ENCODE results near the gene ZSWIM8. TPM values are rescaled to one million over a fixed set of nuclear protein-coding genes. Genes with fewer than 3 reads are reported as not detected.

ZSWIM8 gene
- total RNA-seq, 2 donors from 2014 or later, result 34.5 to 70.9 TPM

GRCh38 chr10:73817826-73818225, 32.4 kb downstream of the ZSWIM8 start:
- intact Hi-C loops (cut with DNase I), result no loop called here
- DNase-seq (no peak), ATAC-seq (no peak)
- H3K4me1 ChIP-seq, result peaks cover 16% of the 10 kb centered on the region
- no peak for TF ChIP-seq CTCF (IDR thresholded peaks at IDR 0.05)
- no peak for TF ChIP-seq POLR2A (IDR thresholded peaks at IDR 0.05)
- H3K4me3 ChIP-seq, result no peak overlapping the region
- no peak overlapping the region for H3K27ac ChIP-seq
- no peaks in the 10 kb centered on the region for H3K27me3 ChIP-seq
- WGBS, 2 donors, result 89 to 93% methylated on average over 4 to 5 of the region's 5 CpGs
- H3K36me3 ChIP-seq (replicated peaks in 1 of 2; ENCODE audit: insufficient read depth in 1 of 2, low read depth in 2 of 2), result no peaks in the 10 kb centered on the region
- no peaks in the 10 kb centered on the region for H3K9me3 ChIP-seq

- H3K27ac ChIP-seq, result no peak overlapping the region
- H3K27me3 ChIP-seq, result no peaks in the 10 kb centered on the region
- no peaks in the 10 kb centered on the region for H3K36me3 ChIP-seq (replicated peaks in 1 of 2; ENCODE audit: insufficient read depth in 1 of 2, low read depth in 2 of 2)
- 89 to 96% methylated on average over 3 to 10 of the region's 10 CpGs for WGBS, 2 donors
- TF ChIP-seq POLR2A (IDR thresholded peaks at IDR 0.05), result no peak
- no peak for TF ChIP-seq CTCF (IDR thresholded peaks at IDR 0.05)
- no peak for DNase-seq
- intact Hi-C loops (cut with DNase I), result no loop called here
- no peak for ATAC-seq
- no peak overlapping the region for H3K4me3 ChIP-seq
- H3K9me3 ChIP-seq, result no peaks in the 10 kb centered on the region
- peaks cover 16% of the 10 kb centered on the region for H3K4me1 ChIP-seq
Observed at GRCh38 chr10:73818402-73818801, 33.0 kb downstream of the ZSWIM8 start.

GRCh38 chr10:73819081-73819480, 33.7 kb downstream of the ZSWIM8 start:
- Histone ChIP-seq H3K4me1 (peaks cover 16% of the 10 kb centered on the region), H3K27ac (peak overlapping the region in 3 of 4 donors; percentile 59 to 78 (median 70)), H3K27me3 (no peaks in the 10 kb centered on the region), H3K36me3 (replicated peaks in 1 of 2; ENCODE audit: insufficient read depth in 1 of 2, low read depth in 2 of 2) (no peaks in the 10 kb centered on the region), H3K9me3 (no peaks in the 10 kb centered on the region), H3K4me3 (no peak overlapping the region)
- intact Hi-C loops (cut with DNase I), result no loop called here
- 45 to 73% methylated on average over 4 to 5 of the region's 5 CpGs for WGBS, 2 donors
- TF ChIP-seq CTCF (IDR thresholded peaks at IDR 0.05) (no peak), POLR2A (IDR thresholded peaks at IDR 0.05) (no peak)
- ATAC-seq, result no peak
- DNase-seq, result no peak

- peaks cover 16% of the 10 kb centered on the region for H3K4me1 ChIP-seq
- H3K9me3 ChIP-seq, result no peaks in the 10 kb centered on the region
- peak overlapping the region; percentile 6 to 78 (median 64) for H3K27ac ChIP-seq
- no peaks in the 10 kb centered on the region for H3K36me3 ChIP-seq (replicated peaks in 1 of 2; ENCODE audit: insufficient read depth in 1 of 2, low read depth in 2 of 2)
- intact Hi-C loops (cut with DNase I), result no loop called here
- no peak overlapping the region for H3K4me3 ChIP-seq
- DNase-seq, result peak; percentile 88 to 95 (median 92)
- 35% methylated on average over 13 to 20 of the region's 20 CpGs for WGBS, 2 donors
- ATAC-seq, result peak; percentile 94
- H3K27me3 ChIP-seq, result no peaks in the 10 kb centered on the region
- TF ChIP-seq POLR2A (IDR thresholded peaks at IDR 0.05) (no peak), CTCF (IDR thresholded peaks at IDR 0.05) (peak in 5 of 7 experiments; percentile 22 to 41 (median 37))
Observed at GRCh38 chr10:73819513-73820093, 34.2 kb downstream of the ZSWIM8 start.

GRCh38 chr10:73823391-73823790, 38.0 kb downstream of the ZSWIM8 start:
- Histone ChIP-seq H3K9me3 (no peaks in the 10 kb centered on the region), H3K36me3 (replicated peaks in 1 of 2; ENCODE audit: insufficient read depth in 1 of 2, low read depth in 2 of 2) (no peaks in the 10 kb centered on the region), H3K27me3 (no peaks in the 10 kb centered on the region), H3K4me3 (no peak overlapping the region), H3K27ac (no peak overlapping the region), H3K4me1 (peaks cover 16% of the 10 kb centered on the region)
- intact Hi-C loops (cut with DNase I), result no loop called here
- ATAC-seq (no peak), DNase-seq (no peak)
- TF ChIP-seq POLR2A (IDR thresholded peaks at IDR 0.05), result no peak
- no peak for TF ChIP-seq CTCF (IDR thresholded peaks at IDR 0.05)
- WGBS, 2 donors, result 71 to 76% methylated on average over 7 of the region's 7 CpGs
